NCI-H1092 treated with DMSO at 0.1 percent for 48 hours (cell line): Measurements from ENCODE around the gene PCDHGB2.
"Not testable (repeated sequence)": the region's sequence is repeated elsewhere in the genome, so short reads cannot be mapped to it uniquely, and the experiment has no call there.

Experiments
- DNase-seq: peaks from one replicate; lab custom pipeline; 2025; lab: John Stamatoyannopoulos, UW

PCDHGB2 gene

DNA sequence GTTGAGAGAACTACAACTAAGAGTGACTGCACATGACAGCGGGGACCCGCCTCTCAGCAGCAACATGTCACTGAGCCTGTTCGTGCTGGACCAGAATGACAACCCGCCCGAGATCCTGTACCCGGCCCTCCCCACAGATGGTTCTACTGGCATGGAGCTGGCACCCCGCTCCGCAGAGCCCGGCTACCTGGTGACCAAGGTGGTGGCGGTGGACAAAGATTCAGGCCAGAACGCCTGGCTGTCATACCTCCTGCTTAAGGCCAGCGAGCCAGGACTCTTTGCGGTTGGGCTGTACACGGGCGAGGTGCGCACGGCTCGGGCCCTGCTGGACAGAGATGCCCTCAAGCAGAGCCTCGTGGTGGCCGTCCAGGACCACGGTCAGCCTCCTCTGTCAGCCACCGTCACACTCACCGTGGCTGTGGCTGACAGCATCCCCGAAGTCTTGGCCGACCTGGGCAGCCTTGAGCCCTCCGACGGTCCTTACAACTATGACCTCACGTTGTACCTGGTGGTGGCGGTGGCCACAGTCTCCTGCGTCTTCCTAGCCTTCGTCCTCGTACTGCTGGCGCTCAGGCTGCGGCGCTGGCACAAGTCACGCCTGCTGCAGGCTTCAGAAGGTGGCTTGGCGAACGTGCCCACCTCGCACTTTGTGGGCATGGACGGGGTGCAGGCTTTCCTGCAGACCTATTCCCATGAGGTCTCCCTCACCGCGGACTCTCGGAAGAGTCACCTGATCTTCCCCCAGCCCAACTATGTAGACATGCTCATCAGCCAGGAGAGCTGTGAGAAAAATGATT lies 24.9 kb downstream of the PCDHGB2 start:
- no peak for DNase-seq

- DNase-seq = not testable (repeated sequence)
Measured at GRCh38 chr5:141387557-141388311, 27.9 kb downstream of the PCDHGB2 start, which contains the start of gene PCDHGB4. PCDHGB4 (plus strand) TSS chr5:141387698; CDS start chr5:141387885, 187 bp downstream.

DNA sequence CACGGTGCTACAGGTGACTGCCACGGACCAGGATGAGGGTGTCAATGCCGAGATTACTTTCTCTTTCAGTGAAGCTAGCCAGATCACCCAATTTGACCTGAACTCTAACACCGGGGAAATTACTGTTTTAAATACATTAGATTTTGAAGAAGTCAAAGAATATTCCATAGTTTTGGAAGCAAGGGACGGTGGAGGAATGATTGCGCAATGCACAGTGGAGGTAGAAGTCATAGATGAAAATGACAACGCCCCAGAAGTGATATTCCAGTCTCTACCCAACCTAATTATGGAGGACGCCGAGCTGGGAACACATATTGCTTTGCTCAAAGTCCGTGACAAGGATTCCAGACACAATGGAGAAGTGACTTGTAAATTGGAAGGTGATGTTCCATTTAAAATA lies 28.9 kb downstream of the PCDHGB2 start:
- DNase-seq = no peak

DNA sequence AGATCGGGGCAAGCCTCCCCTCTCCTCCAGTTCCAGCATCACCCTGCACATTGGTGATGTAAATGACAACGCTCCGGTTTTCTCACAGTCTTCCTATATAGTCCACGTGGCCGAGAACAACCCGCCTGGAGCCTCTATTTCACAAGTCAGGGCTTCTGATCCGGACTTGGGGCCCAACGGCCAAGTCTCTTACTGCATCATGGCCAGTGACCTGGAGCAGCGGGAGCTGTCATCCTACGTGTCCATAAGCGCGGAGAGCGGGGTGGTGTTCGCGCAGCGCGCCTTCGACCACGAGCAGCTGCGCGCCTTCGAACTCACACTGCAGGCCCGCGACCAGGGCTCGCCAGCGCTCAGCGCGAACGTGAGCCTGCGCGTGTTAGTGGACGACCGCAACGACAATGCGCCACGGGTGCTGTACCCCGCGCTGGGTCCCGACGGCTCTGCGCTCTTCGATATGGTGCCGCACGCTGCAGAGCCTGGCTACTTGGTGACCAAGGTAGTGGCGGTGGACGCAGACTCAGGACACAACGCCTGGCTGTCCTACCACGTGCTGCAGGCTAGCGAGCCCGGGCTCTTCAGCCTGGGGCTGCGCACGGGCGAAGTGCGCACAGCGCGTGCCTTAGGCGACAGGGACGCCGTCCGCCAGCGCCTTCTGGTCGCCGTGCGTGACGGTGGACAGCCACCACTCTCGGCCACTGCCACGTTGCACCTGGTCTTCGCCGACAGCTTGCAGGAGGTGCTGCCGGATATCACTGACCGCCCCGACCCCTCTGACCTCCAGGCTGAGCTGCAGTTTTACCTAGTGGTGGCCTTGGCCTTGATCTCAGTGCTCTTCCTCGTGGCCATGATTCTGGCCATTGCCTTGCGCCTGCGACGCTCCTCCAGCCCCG lies 29.6 kb downstream of the PCDHGB2 start:
- no peak for DNase-seq

GRCh38 chr5:141392429-141393198 lies 32.8 kb downstream of the PCDHGB2 start, which contains the start of gene PCDHGA8:
PCDHGA8 (plus strand) TSS chr5:141392633; CDS start chr5:141392814, 181 bp downstream.
- DNase-seq = no peak

DNA sequence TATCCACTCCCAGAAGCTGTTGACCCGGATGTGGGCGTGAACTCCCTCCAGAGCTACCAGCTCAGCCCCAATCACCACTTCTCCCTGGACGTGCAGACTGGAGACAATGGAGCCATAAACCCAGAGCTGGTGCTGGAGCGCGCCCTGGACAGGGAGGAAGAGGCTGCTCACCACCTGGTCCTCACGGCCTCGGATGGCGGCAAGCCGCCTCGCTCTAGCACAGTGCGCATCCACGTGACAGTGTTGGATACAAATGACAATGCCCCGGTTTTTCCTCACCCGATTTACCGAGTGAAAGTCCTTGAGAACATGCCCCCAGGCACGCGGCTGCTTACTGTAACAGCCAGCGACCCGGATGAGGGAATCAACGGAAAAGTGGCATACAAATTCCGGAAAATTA lies 33.5 kb downstream of the PCDHGB2 start:
- no peak for DNase-seq

DNA sequence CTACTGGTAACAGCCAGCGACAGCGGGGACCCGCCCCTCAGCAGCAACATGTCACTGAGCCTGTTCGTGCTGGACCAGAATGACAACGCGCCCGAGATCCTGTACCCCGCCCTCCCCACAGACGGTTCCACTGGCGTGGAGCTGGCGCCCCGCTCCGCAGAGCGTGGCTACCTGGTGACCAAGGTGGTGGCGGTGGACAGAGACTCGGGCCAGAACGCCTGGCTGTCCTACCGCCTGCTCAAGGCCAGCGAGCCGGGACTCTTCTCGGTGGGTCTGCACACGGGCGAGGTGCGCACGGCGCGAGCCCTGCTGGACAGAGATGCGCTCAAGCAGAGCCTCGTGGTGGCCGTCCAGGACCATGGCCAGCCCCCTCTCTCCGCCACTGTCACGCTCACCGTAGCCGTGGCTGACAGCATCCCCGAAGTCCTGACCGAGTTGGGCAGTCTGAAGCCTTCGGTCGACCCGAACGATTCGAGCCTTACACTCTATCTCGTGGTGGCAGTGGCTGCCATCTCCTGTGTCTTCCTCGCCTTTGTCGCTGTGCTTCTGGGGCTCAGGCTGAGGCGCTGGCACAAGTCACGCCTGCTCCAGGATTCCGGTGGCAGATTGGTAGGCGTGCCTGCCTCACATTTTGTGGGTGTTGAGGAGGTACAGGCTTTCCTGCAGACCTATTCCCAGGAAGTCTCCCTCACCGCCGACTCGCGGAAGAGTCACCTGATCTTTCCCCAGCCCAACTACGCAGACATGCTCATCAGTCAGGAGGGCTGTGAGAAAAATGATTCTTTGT lies 34.8 kb downstream of the PCDHGB2 start:
- DNase-seq = not testable (repeated sequence)

- DNase-seq = not testable (repeated sequence)
Measured at GRCh38 chr5:141397756-141398551, 38.2 kb downstream of the PCDHGB2 start, which contains the start of gene PCDHGB5. PCDHGB5 (plus strand) TSS chr5:141397947; CDS start chr5:141398128, 181 bp downstream.

DNA sequence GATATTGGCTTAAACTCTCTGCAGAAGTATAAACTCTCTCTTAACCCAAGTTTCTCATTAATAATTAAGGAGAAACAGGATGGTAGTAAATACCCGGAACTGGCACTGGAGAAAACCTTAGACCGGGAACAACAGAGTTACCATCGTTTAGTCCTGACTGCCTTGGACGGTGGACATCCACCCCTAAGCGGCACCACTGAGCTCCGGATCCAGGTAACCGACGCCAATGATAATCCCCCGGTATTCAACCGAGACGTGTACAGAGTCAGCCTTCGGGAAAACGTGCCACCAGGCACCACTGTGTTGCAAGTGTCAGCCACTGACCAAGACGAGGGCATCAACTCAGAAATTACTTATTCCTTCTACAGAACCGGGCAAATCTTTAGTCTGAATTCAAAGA lies 38.8 kb downstream of the PCDHGB2 start:
- no peak for DNase-seq

- no peak for DNase-seq
Measured at GRCh38 chr5:141399555-141400258, 39.9 kb downstream of the PCDHGB2 start.

DNA sequence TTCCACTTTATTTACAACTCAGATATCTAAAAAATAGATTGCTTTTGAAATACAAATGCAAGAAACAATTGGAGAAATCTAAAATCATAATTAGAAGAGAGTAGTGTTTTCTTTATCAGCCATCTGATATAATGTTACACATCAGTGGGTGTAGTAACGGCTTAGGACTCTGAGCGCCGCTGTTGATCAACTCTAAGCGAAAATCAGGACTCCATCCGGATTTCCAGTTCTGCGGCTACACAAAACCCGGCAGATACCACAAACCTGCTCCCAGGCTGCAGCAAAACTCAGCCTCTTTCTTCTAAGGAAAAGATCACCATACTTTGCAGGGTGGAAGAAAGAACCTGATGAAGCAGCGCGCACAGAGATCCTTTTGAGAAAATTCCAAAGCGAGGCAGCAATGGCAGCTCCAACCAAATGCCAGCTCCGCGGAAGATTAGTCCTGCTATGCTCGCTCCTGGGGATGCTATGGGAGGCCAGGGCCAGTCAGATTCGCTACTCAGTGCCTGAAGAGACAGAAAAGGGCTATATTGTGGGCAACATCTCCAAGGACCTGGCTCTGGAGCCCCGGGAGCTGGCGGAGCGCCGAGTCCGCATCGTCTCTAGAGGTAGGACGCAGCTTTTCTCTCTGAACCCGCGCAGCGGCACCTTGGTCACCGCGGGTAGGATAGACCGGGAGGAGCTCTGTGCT lies 42.9 kb downstream of the PCDHGB2 start, which contains the start of gene PCDHGA9:
TSS of gene PCDHGA9 (plus strand) at position 226 of the 691 bp plus-strand sequence. CDS start at position 401, 175 bp downstream.
- no peak for DNase-seq

GRCh38 chr5:141403387-141403786 lies 43.6 kb downstream of the PCDHGB2 start:
- DNase-seq = no peak

DNA sequence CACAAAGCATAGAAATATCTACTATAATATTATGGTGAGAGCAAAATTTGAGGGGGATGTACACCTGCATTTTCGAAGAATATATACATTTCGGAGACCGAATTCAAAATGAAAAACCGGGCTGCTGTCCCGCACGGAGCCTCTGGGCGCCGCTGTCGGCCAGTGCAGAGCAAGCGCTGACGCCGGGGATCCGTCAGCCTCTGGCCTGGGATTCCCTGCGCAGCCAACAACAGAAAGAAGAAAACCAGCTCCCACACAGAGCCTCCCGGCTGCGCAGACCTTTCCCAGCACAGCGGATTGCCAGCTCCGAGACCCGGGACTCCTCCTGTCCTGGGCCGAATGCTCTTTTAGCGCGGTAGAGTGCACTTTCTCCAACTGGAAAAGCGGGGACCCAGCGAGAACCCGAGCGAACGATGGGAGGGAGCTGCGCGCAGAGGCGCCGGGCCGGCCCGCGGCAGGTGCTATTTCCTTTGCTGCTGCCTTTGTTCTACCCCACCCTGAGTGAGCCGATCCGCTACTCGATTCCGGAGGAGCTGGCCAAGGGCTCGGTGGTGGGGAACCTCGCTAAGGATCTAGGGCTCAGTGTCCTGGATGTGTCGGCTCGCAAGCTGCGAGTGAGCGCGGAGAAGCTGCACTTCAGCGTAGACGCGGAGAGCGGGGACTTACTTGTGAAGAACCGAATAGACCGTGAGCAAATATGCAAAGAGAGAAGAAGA lies 48.2 kb downstream of the PCDHGB2 start, which contains the start of gene PCDHGB6:
TSS of gene PCDHGB6 (plus strand) at position 232 of the 716 bp plus-strand sequence. CDS start at position 414, 182 bp downstream.
- not testable (repeated sequence) for DNase-seq

DNA sequence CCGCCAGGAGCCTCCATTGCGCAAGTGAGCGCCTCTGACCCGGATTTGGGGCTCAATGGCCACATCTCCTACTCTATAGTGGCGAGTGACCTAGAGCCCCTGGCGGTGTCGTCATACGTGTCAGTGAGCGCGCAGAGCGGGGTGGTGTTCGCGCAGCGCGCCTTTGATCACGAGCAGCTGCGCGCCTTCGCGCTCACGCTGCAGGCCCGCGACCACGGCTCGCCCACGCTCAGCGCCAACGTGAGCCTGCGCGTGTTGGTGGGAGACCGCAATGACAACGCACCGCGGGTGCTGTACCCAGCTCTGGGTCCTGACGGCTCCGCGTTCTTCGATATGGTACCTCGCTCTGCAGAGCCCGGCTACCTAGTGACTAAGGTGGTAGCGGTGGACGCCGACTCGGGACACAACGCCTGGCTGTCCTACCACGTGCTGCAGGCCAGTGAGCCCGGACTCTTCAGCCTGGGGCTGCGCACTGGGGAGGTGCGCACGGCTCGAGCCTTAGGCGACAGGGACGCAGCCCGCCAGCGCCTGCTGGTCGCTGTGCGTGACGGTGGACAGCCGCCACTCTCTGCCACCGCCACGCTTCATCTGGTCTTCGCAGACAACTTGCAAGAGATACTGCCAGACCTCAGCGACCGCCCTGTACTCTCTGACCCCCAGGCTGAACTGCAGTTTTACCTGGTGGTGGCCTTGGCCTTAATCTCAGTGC lies 50.0 kb downstream of the PCDHGB2 start:
- DNase-seq = no peak

DNA sequence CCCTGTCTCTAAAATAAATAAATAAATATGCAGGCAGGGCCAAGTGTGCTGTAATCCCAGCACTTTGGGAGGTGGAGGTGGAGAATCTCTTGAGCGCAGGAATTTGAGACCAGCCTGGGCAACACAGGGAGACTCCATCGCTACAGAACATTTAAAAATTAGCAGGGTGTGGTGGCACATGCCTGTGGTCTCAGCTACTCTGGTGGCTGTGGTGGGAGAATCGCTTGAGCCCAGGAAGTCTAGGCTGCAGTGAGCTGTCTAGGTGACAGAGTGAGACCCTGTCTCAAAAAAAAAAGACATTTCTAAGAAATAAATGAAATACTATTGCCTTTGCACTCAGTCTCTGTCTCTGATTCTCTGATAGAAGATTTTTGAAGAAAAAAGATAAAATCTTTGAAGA lies 51.8 kb downstream of the PCDHGB2 start:
- DNase-seq = no peak
